H9 (cell line): ENCODE measurements around the gene SERPINA3. TPM values are rescaled to one million over a fixed set of nuclear protein-coding genes. Genes with fewer than 3 reads are reported as not detected.

Source experiments
- DNase-seq: peaks from one replicate; pipeline ENCODE4 v3.0.0-alpha.2; 2017
- H2AFZ ChIP-seq: one replicate; pipeline ENCODE4 v1.6.1; 2013; ENCODE audit warnings: mild to moderate bottlenecking, low read length, control low read depth, moderate library complexity
- H2AK5ac ChIP-seq: 2 replicates; pipeline ENCODE4 v1.6.1; 2013; ENCODE audit warnings: low read length, control low read depth, mixed read lengths; ENCODE audit not compliant: insufficient read length
- H2BK120ac ChIP-seq: one replicate; pipeline ENCODE4 v1.6.1; 2013; ENCODE audit warnings: low read depth, mild to moderate bottlenecking, low read length, control low read depth, inconsistent platforms; ENCODE audit not compliant: poor library complexity, severe bottlenecking
- H2BK12ac ChIP-seq: 2 replicates; pipeline ENCODE4 v1.6.1; 2013; ENCODE audit warnings: low read length, control low read depth, mixed read lengths, low read depth; ENCODE audit not compliant: insufficient read length
- H2BK15ac ChIP-seq: 2 replicates; pipeline ENCODE4 v1.6.1; 2013; ENCODE audit warnings: low read depth, low read length, control low read depth
- H2BK20ac ChIP-seq: one replicate; pipeline ENCODE4 v1.6.1; 2013; ENCODE audit warnings: low read depth, mild to moderate bottlenecking, low read length, control low read depth, inconsistent platforms; ENCODE audit not compliant: poor library complexity, severe bottlenecking
- H2BK5ac ChIP-seq: 2 replicates; pipeline ENCODE4 v1.6.1; 2013; ENCODE audit warnings: low read length, control low read depth, mixed read lengths; ENCODE audit not compliant: insufficient read length
- H3K14ac ChIP-seq: 2 replicates; pipeline ENCODE4 v1.6.1; 2013; ENCODE audit warnings: low read length, control low read depth; ENCODE audit not compliant: insufficient read depth
- H3K18ac ChIP-seq: 2 replicates; pipeline ENCODE4 v1.6.1; 2013; ENCODE audit warnings: low read depth, mild to moderate bottlenecking, mixed read lengths, low read length, control low read depth; ENCODE audit not compliant: insufficient read length
- H3K23ac ChIP-seq: 2 replicates; pipeline ENCODE4 v1.6.1; 2013; ENCODE audit warnings: low read length, control low read depth, mixed read lengths, low read depth; ENCODE audit not compliant: insufficient read length
- H3K23me2 ChIP-seq: 2 replicates; pipeline ENCODE4 v1.6.1; 2013; ENCODE audit warnings: low read depth, mild to moderate bottlenecking, mixed read lengths, low read length, control low read depth; ENCODE audit not compliant: insufficient read length, poor library complexity, severe bottlenecking
- H3K27ac ChIP-seq: 2 replicates; pipeline ENCODE4 v1.5.1; 2013; ENCODE audit warnings: low read length, control low read depth, mixed read lengths, low read depth; ENCODE audit not compliant: insufficient read length
- H3K27me3 ChIP-seq: 2 replicates; pipeline ENCODE4 v1.6.1; 2013; ENCODE audit warnings: low read length, control low read depth, inconsistent platforms; ENCODE audit not compliant: insufficient read depth
- H3K4ac ChIP-seq: 2 replicates; pipeline ENCODE4 v1.6.1; 2013; ENCODE audit warnings: low read depth, mild to moderate bottlenecking, control low read depth, inconsistent platforms, low read length, moderate library complexity
- H3K4me1 ChIP-seq: 2 replicates; pipeline ENCODE4 v1.6.1; 2013; ENCODE audit warnings: low read length, control low read depth, inconsistent platforms; ENCODE audit not compliant: insufficient read depth
- H3K4me2 ChIP-seq: 2 replicates; pipeline ENCODE4 v1.6.1; 2013; ENCODE audit warnings: low read length, control low read depth, mixed read lengths; ENCODE audit not compliant: insufficient read length, insufficient read depth
- H3K56ac ChIP-seq: 2 replicates; pipeline ENCODE4 v1.6.1; 2013; ENCODE audit warnings: low read depth, mild to moderate bottlenecking, mixed read lengths, low read length, control low read depth; ENCODE audit not compliant: insufficient read length
- H3K79me1 ChIP-seq: 2 replicates; pipeline ENCODE4 v1.6.1; 2013; ENCODE audit warnings: low read depth, mild to moderate bottlenecking, moderate library complexity, low read length, control low read depth, inconsistent platforms; ENCODE audit not compliant: insufficient read depth, poor library complexity, severe bottlenecking
- H3K79me2 ChIP-seq: 2 replicates; pipeline ENCODE4 v1.6.1; 2013; ENCODE audit warnings: low read length, control low read depth, inconsistent platforms; ENCODE audit not compliant: insufficient read depth
- H3K9ac ChIP-seq: 2 replicates; pipeline ENCODE4 v1.6.1; 2013; ENCODE audit warnings: low read length, control low read depth, mixed read lengths; ENCODE audit not compliant: insufficient read length; ENCODE audit errors: extremely low read depth
- H3K9me3 ChIP-seq: one replicate; pipeline ENCODE4 v1.6.1; 2013; ENCODE audit warnings: low read depth, low read length, inconsistent platforms; ENCODE audit not compliant: control insufficient read depth
- H3T11ph ChIP-seq: one replicate; pipeline ENCODE4 v1.6.1; 2013; ENCODE audit warnings: mild to moderate bottlenecking, low read length, control low read depth, inconsistent platforms
- H4K20me1 ChIP-seq: one replicate; pipeline ENCODE4 v1.6.1; 2013; ENCODE audit not compliant: control insufficient read depth, insufficient read length, insufficient read depth
- H4K5ac ChIP-seq: 2 replicates; pipeline ENCODE4 v1.6.1; 2013; ENCODE audit warnings: low read depth, mild to moderate bottlenecking, mixed read lengths, low read length, control low read depth; ENCODE audit not compliant: insufficient read length
- H4K8ac ChIP-seq: replicated peaks from 2 replicates; pipeline ENCODE4 v1.6.1; 2013; ENCODE audit warnings: low read length, control low read depth, mixed read lengths, low read depth; ENCODE audit not compliant: insufficient read length
- H4K91ac ChIP-seq: 2 replicates; pipeline ENCODE4 v1.6.1; 2013; ENCODE audit warnings: low read depth, mild to moderate bottlenecking, moderate library complexity, mixed read lengths, low read length, control low read depth; ENCODE audit not compliant: insufficient read length
- H3K27ac Mint-ChIP-seq, 3 experiments: 2 replicates in 2 of 3; 3 replicates in 1 of 3; pipeline ENCODE4 v1.8.0; 2020 to 2021; ENCODE audit warnings: mixed read lengths in 3 of 3, mild to moderate bottlenecking in 1 of 3, moderate library complexity in 1 of 3
- H3K27me3 Mint-ChIP-seq: 2 replicates; pipeline ENCODE4 v1.8.0; 2021; ENCODE audit warnings: low read depth, mild to moderate bottlenecking, moderate library complexity, mixed read lengths
- H3K36me3 Mint-ChIP-seq, 3 experiments: 2 replicates in 2 of 3; 3 replicates in 1 of 3; pipeline ENCODE4 v1.8.0; 2020 to 2021; ENCODE audit warnings: low read depth in 3 of 3, mixed read lengths in 3 of 3; ENCODE audit not compliant: insufficient read depth in 1 of 3
- H3K4me1 Mint-ChIP-seq, 2 experiments: 2 replicates each; pipeline ENCODE4 v1.8.0; 2020; ENCODE audit warnings: mixed read lengths in 2 of 2
- H3K4me3 Mint-ChIP-seq, 2 experiments: 2 replicates in 1 of 2; 3 replicates in 1 of 2; pipeline ENCODE4 v1.8.0; 2020 to 2021; ENCODE audit warnings: mild to moderate bottlenecking in 2 of 2, mixed read lengths in 2 of 2, moderate library complexity in 1 of 2
- H3K9me3 Mint-ChIP-seq, 2 experiments: 2 replicates in 1 of 2; 3 replicates in 1 of 2; pipeline ENCODE4 v1.8.0; 2020; ENCODE audit warnings: mild to moderate bottlenecking in 2 of 2, mixed read lengths in 2 of 2, moderate library complexity in 1 of 2
- WGBS: extraction: QIAGEN DNeasy Blood & Tissue Kit; methylation state at CpG from one replicate; pipeline ENCODE4 v1.1.7; 2013; ENCODE audit warnings: missing lambda C conversion rate, low lambda C conversion rate, mixed read lengths; ENCODE audit not compliant: insufficient read length; ENCODE audit errors: extremely low coverage; 5-methylcytosine and 5-hydroxymethylcytosine counted together
- total RNA-seq: library from RNA; stranded (reverse); gene quantifications from 2 replicates; pipeline ENCODE4 v1.2.1, GENCODE V29; 2021
- TF ChIP-seq, protein P1 (sequence below): fragments of 200-600 bp; sonication (generic); conservative IDR thresholded peaks from 3 replicates; pipeline ENCODE4 v1.8.0; 2021; ENCODE audit warnings: antibody characterized with exemption, mild to moderate bottlenecking

The SERPINA3 gene
- total RNA-seq, 1 experiment from 2014 or later: not detected

DNA sequence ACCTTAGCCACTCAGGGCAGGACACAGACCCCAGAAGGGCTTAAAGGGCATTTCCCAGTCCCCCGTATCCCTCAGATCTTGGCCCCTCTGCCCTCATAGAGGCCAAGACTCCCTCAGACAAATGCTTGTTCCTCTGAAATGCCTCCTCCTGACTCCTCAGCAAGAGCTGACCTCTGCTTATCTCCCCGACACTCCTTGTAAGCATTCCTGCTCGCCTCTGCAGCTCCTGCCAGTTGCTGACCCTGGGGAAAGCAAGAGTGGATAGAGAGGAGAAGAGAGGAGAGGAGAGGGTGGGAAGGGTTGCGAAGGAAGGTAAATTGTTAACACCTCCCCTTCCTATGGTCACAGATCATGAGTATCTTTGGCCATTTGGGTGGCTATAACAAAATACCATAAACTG, 23.9 kb upstream of the SERPINA3 start:
- Histone ChIP-seq H3K23me2 (no peaks in the 10 kb centered on the region), H3K9ac (no peak overlapping the region), H3K4me2 (no peak overlapping the region), H3K9me3 (no peaks in the 10 kb centered on the region), H2BK120ac (no peak overlapping the region), H3K27ac (no peak overlapping the region), H3K79me1 (no peaks in the 10 kb centered on the region), H2BK12ac (no peak overlapping the region), H3K14ac (no peak overlapping the region; the same call in 1 of the 2 replicates), H3K23ac (no peak overlapping the region), H3K27me3 (no peaks in the 10 kb centered on the region), H2BK20ac (no peak overlapping the region), H2BK5ac (no peak overlapping the region), H4K5ac (no peak overlapping the region), H4K20me1 (no peaks in the 10 kb centered on the region), H3K79me2 (no peaks in the 10 kb centered on the region), H3K18ac (no peak overlapping the region), H3K4ac (no peak overlapping the region), H3K56ac (no peak overlapping the region), H3T11ph (no peak overlapping the region), H2AK5ac (no peak overlapping the region), H2AFZ (no peak overlapping the region), H3K4me1 (no peaks in the 10 kb centered on the region), H4K8ac (no peak overlapping the region), H4K91ac (no peak overlapping the region), H2BK15ac (no peak overlapping the region)
- H3K9me3 Mint-ChIP-seq: peaks cover 16 to 17% of the 10 kb centered on the region in 2 experiments
- peaks cover 25% of the 10 kb centered on the region for H3K27me3 Mint-ChIP-seq
- DNase-seq: no peak
- no peak overlapping the region for H3K27ac Mint-ChIP-seq
- no CpG with 5 or more reads among the region's 4 CpGs for WGBS
- TF ChIP-seq, protein P1, sequence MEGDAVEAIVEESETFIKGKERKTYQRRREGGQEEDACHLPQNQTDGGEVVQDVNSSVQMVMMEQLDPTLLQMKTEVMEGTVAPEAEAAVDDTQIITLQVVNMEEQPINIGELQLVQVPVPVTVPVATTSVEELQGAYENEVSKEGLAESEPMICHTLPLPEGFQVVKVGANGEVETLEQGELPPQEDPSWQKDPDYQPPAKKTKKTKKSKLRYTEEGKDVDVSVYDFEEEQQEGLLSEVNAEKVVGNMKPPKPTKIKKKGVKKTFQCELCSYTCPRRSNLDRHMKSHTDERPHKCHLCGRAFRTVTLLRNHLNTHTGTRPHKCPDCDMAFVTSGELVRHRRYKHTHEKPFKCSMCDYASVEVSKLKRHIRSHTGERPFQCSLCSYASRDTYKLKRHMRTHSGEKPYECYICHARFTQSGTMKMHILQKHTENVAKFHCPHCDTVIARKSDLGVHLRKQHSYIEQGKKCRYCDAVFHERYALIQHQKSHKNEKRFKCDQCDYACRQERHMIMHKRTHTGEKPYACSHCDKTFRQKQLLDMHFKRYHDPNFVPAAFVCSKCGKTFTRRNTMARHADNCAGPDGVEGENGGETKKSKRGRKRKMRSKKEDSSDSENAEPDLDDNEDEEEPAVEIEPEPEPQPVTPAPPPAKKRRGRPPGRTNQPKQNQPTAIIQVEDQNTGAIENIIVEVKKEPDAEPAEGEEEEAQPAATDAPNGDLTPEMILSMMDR: no peak
- H3K4me3 Mint-ChIP-seq: no peak overlapping the region
- H3K36me3 Mint-ChIP-seq: peaks cover 0 to 12% (median 8%) of the 10 kb centered on the region in 3 experiments; a peak in 5 of 7 replicates
- peaks cover 16 to 17% of the 10 kb centered on the region in 2 experiments for H3K4me1 Mint-ChIP-seq
